ENCODE data around the gene PPP1R14D. TPM values are rescaled to one million over a fixed set of nuclear protein-coding genes. Genes with fewer than 3 reads are reported as not detected.

PPP1R14D gene
- total and polyA plus RNA-seq, 2 donors (not counting 3 experiments of a cell fraction or from before 2014, with no cell fraction given) = not detected

GRCh38 chr15:40773902-40774301, 54.6 kb downstream of the PPP1R14D start:
- POLR2A ChIA-PET = no interaction called here
- no peaks in the 10 kb centered on the region for H3K27me3 ChIP-seq (ENCODE audit: control insufficient read depth in 2 of 2, insufficient read depth in 2 of 2, low read length in 2 of 2)
- intact Hi-C loops (cut with micrococcal nuclease) (no loop called here), dilution Hi-C loops (cut with MboI; ENCODE audit: extremely low pct_ligation_motif_present, low sequenced_read_pairs) (no loop called here)
- no peaks in the 10 kb centered on the region for H3K9me1 ChIP-seq (replicated peaks; ENCODE audit: control insufficient read depth, extremely low read depth, insufficient read depth, low read length)
- DNase-seq (ENCODE audit: low read depth, low spot score) (no peak), FAIRE-seq (no peak)
- H3K79me2 ChIP-seq (ENCODE audit: control insufficient read depth, insufficient read depth, low read length) = no peaks in the 10 kb centered on the region
- H4K20me1 ChIP-seq (replicated peaks; ENCODE audit: control insufficient read depth, extremely low read depth, insufficient read depth, low read length) = no peaks in the 10 kb centered on the region
- peaks cover 14% of the 10 kb centered on the region for H3K4me1 ChIP-seq (ENCODE audit: control insufficient read depth, extremely low read depth, insufficient read depth, low read length)
- no peak overlapping the region for H3K4me3 ChIP-seq (replicated peaks in 1 of 3; ENCODE audit: insufficient read depth in 1 of 3, low read depth in 1 of 3, low read length in 3 of 3)
- H2AFZ ChIP-seq (ENCODE audit: low read depth, low read length) = no peak overlapping the region
- peaks cover 0 to 32% of the 10 kb centered on the region in 2 experiments for H3K36me3 ChIP-seq (ENCODE audit: control insufficient read depth in 2 of 2, extremely low read depth in 1 of 2, insufficient read depth in 2 of 2, low read length in 2 of 2)
- no peaks in the 10 kb centered on the region for H3K9me3 ChIP-seq (replicated peaks; ENCODE audit: control insufficient read depth, insufficient read depth, low read length)
- CTCF ChIA-PET = no interaction called here
- no peak overlapping the region for H3K9ac ChIP-seq (replicated peaks; ENCODE audit: extremely low read depth, insufficient read depth, low read length)
- no peak overlapping the region for H3K27ac ChIP-seq (ENCODE audit: insufficient read depth, low read depth, low read length)
- TF ChIP-seq CTCF (IDR thresholded peaks at IDR 0.05; ENCODE audit: extremely low read depth in 1 of 2, insufficient read depth in 1 of 2, low read depth in 1 of 2, low read length in 2 of 2) = no peak
- TF ChIP-seq FOS (IDR thresholded peaks at IDR 0.05; ENCODE audit: borderline replicate concordance, insufficient read depth, low read length) = no peak
- no peak for TF ChIP-seq MAX (IDR thresholded peaks at IDR 0.05; ENCODE audit: insufficient read depth, insufficient read length)
- no peak for TF ChIP-seq EZH2 (IDR thresholded peaks at IDR 0.05; ENCODE audit: borderline replicate concordance, low read depth, low read length, severe bottlenecking)
- TF ChIP-seq POLR2A (IDR thresholded peaks at IDR 0.05; ENCODE audit: low read depth, low read length) = no peak
- TF ChIP-seq POLR2AphosphoS5 (IDR thresholded peaks at IDR 0.05; ENCODE audit: insufficient read depth, low read depth, low read length) = no peak
- TF ChIP-seq JUN (IDR thresholded peaks at IDR 0.05; ENCODE audit: borderline replicate concordance, insufficient read depth, insufficient read length, low read depth) = no peak
- no peak for TF ChIP-seq MYC (IDR thresholded peaks at IDR 0.05; ENCODE audit: low read depth, low read length)
- no peak for TF ChIP-seq GATA2 (IDR thresholded peaks at IDR 0.05; ENCODE audit: insufficient read depth, insufficient read length, low read depth, low read length)
- H3K4me2 ChIP-seq (ENCODE audit: insufficient read depth, low read length) = no peak overlapping the region
- no TSS peak for BruUV-seq (replicated peaks)

Measured in endothelial cell of umbilical vein (primary cell).